GM21515 (cell line): ENCODE data around the gene IGFALS.

ENCODE experiments used
- ATAC-seq: cut with Tn5 transposase; IDR thresholded peaks from one replicate; pipeline ENCODE4 v1.9.1; 2021; ENCODE audit not compliant: unreplicated experiment

Gene IGFALS

GRCh38 chr16:1767116-1767994 is 26.1 kb downstream of the IGFALS start:
- ATAC-seq, result no peak

- ATAC-seq, result no peak
Measured at GRCh38 chr16:1766701-1767100, 26.8 kb downstream of the IGFALS start.

DNA sequence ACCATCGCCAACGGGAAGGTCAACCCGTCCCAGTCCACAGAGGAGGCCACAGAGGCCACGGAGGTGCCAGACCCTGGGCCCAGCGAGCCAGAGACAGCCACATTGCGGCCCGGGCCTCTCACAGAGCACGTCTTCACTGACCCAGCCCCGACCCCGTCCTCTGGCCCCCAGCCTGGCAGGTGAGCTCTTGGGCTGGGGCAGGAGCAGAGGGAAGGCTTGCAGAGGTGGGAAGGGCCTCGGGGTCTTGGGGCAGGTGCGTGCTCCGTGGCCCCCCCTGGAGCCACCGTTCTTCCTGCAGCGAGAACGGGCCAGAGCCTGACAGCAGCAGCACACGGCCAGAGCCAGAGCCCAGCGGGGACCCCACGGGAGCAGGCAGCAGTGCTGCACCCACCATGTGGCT is 27.3 kb downstream of the IGFALS start:
- ATAC-seq, result no peak

DNA sequence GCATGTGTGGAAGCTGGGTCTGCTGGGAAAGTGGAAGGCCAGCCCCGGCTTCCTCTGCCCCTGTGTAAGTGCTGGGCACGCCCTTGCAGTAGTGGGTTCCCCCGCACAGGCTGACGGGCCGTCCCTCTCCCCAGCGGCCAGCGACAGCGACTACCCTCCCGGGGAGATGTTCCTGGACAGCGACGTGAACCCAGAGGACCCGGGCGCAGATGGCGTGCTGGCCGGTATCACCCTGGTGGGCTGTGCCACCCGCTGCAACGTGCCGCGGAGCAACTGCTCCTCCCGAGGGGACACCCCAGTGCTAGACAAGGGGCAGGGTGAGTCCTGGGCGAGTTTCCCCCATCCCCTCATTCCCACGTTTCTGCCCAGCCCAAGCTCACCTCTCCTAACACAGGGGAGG is 27.7 kb downstream of the IGFALS start:
- ATAC-seq, result no peak

DNA sequence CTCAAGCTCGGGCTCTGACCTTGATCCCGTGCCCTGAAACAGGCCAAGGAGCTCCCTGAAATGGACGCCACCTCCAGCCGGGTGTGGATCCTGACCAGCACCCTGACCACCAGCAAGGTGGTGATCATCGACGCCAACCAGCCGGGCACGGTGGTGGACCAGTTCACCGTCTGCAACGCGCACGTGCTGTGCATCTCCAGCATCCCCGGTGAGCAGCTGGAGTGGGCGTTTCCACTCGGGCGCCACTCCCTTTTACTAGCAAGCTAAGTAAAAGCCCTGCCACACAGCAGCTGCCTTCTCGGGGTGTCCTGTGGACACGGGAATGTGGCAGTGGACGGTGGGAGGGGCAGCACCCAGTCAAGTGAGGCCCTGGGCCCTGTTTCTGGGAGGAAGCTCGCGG is 28.5 kb downstream of the IGFALS start:
- ATAC-seq, result no peak

GRCh38 chr16:1763521-1764511 is 29.7 kb downstream of the IGFALS start:
- ATAC-seq, result no peak

- ATAC-seq, result no peak
Measured at GRCh38 chr16:1762879-1763520, 30.5 kb downstream of the IGFALS start.

DNA sequence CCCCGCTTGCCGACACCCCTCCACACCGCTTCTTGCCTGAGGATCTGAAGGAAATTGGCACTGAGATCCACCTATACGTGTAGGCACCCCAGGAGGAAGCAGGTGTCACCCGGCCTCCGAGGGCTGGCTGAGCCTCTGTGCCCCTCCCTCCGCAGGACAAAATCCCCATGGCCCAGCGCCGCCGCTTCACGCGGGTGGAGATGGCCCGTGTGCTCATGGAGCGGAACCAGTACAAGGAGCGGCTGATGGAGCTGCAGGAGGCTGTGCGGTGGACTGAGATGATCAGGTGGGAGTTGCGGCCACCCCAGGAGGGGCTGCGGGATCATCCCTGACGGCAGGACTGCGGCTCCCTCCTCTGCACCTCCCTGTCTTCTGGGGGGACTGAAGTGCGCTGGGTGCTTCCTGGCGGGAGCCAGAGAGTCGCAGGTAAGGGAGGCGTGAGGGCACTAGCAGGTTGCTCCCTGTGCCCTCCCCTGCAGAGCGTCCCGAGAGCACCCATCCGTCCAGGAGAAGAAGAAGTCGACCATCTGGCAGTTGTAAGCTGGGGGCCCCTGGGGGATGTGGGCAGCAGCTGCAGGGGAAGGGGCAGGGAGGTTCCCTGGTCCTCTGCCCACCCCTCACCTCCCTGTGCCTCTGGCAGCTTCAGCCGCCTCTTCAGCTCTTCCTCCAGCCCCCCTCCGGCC is 31.2 kb downstream of the IGFALS start:
- ATAC-seq, result no peak

GRCh38 chr16:1761751-1762150 is 31.8 kb downstream of the IGFALS start:
- no peak for ATAC-seq

DNA sequence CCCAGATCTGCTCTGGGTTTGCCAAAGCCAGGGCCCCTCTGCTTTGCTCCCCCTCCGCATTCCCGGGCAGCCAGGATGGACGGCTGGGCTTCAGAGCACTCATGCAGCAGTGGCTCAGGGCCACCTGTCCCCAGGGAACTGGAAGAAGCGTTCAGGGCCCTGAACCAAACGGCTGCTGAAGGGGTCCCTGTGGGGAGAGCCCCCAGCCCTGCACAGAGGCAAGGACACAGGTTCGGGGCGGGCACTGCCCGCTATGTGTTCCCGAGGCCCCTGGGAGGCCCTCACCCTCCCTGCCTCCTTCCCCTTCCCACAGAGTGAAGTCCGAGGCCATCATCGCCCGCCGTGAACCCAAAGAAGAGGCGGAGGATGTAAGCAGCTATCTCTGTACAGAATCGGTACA is 32.6 kb downstream of the IGFALS start:
- ATAC-seq, result no peak

- no peak for ATAC-seq
Measured at GRCh38 chr16:1759511-1759910, 34.0 kb downstream of the IGFALS start.

DNA sequence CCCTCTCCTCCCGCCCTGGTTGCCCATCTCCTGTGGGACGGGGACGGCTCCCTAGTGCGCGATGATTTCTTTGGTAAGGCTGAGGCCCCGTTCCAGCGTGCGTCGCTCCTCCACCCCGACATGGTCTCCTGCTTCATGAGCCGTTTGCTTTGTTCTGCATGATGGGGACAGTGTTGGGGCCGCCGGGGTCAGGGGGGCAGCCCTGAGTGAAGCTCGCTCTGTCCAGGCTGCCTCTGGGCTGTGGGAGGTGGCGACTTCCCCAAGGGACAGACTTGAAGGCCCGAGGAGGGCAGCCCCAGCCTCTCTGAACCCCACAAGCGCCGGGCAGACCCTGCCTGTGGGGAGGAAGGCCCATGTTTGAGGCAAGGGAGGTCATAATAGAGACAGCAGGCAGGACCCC is 34.6 kb downstream of the IGFALS start:
- ATAC-seq, result no peak

DNA sequence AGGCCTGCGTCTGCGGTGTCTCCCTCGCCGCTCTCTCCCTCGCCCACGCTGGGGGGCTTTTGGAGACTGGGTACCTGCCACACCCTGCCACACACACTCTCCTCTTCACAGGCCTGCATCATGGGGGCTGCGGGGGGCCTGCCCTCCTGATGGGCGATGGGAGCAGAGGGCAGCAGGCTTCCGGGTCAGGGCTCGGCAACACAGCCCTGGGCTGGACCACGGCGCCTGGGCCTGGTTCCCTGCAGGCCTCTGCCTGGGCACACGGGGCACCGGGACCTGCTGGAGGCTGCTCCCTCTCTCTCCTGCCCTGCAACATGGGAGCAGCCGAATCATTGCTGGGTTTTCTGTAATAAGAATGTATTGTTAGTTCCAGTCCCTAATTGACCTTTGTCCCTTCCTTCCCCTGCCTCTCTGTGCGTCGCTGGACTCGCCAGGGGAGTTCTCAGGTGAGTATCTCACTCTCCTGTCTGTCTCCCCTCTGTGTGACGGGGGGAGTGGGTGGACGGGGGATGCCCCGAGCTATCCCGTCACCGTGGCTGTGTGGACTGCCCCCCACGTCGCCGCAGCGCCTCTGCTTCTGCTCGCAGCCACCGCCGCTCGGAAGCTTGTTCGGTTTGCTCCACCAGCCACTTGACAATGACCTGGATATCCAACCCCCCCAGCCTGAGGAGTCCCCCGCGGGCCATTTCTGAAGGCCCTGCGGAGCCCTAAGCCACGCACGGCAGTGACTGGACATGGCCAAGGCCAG is 35.6 kb downstream of the IGFALS start:
- no peak for ATAC-seq

GRCh38 chr16:1754204-1754603 is 39.3 kb downstream of the IGFALS start:
- ATAC-seq, result no peak

GRCh38 chr16:1752853-1753252 is 40.7 kb downstream of the IGFALS start:
- ATAC-seq, result no peak

DNA sequence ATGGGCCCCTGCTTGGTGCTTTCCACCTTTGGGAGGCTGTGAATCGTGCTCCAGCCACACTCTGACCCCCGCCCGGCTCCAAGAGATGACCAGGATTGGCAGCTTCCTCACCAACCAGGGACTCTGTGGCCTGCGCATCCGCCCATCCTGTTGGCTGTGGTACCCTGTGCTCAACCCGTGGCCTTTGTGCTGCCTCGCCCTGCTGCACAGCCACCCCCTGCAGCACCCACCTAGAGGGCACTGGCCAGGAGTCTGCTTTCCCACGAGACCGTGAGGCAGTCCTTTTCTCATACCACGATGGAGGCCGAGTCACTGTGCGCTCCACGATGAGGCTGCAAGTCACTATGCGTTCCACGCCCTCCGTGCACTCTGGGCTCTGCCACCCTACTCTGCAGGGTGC is 41.6 kb downstream of the IGFALS start:
- ATAC-seq, result no peak

DNA sequence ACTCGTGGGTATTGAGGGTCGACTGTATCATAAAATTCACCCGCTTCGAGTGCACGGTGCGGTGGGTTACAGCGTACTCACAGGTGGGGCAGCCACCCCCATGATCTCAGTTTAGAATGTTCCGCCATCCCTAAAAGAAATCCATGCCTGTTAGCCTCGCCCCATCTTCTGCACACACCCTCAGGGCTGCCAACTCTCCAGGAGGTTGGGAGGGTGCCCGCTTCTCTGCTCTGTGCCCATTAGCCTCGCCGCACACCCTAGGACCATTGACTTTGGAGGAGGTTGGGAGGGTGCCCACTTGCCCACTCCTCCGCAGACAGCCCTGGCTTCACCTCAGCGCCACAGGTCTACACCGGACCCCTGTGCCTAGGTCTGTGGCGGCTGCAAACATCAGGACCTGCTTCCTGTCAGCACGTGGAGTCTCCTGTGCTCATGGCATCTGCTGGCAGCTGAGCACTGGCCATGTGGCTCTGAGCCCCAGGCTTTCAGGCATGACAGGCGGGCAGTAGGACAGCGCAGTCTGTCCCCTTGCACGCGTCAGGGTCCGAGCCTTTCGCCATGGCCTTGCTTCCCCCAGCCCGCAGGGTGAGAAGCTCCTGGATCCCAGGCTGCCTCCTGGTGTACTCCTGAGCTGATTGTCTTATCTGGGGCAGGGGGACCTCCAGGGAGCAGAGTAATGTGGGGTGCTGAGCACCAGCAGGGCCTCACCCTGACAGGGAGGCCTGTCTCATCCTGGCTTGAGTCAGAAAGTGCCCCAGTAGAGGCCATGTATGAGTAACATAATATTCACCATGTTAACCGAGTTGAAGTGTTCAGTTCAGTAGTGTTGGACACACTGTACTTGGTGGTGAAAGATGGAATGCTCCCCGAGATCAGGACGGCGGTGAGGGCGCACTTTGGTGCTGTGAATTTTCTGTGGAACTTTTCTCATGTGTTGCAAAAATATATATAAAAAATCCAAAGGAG is 44.1 kb downstream of the IGFALS start:
- no peak for ATAC-seq

DNA sequence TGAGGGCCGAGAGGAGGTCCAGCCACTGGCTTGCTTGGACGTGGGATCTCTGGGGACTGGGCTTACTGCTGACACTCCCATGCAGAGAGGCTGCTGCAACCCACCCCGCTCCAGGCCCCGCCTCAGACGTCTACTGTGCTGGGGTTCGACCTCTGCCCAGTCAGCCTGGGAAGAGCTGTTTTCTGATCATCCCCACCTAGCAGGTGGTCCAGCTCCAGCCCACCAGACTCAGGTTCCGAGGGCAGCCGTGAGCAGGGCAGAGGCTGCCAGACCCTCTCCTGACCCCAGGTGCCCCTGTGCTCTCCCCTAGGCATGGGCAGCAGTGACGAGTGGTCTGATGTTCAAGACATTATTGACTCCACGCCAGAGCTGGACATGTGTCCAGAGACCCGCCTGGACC is 45.6 kb downstream of the IGFALS start:
- no peak for ATAC-seq

- ATAC-seq, result no peak
Measured at GRCh38 chr16:1746693-1747195, 46.8 kb downstream of the IGFALS start.
